Neural progenitor cell (in vitro differentiated cells): ENCODE results near the gene CPNE1. TPM values are rescaled to one million over a fixed set of nuclear protein-coding genes. Genes with fewer than 3 reads are reported as not detected.

Source experiments
- DNase-seq: peaks from one replicate; pipeline ENCODE4 v3.0.0-alpha.2; 2016; ENCODE audit warnings: low spot score
- H2AFZ ChIP-seq: fragments of 200-600 bp; sonication (generic); replicated peaks from 2 replicates; pipeline ENCODE4 v1.6.1; 2016; ENCODE audit warnings: antibody characterized with exemption
- H3F3A ChIP-seq: fragments of 200-600 bp; sonication (generic); 2 replicates; pipeline ENCODE4 v1.6.1; 2016; ENCODE audit warnings: antibody characterized with exemption, low read depth
- H3K27ac ChIP-seq: fragments of 200-600 bp; sonication (generic); 2 replicates; pipeline ENCODE4 v1.5.1; 2016; ENCODE audit warnings: mild to moderate bottlenecking
- H3K27me3 ChIP-seq: fragments of 200-600 bp; sonication (generic); 2 replicates; pipeline ENCODE4 v1.6.1; 2016; ENCODE audit warnings: mild to moderate bottlenecking, moderate library complexity
- H3K36me3 ChIP-seq: fragments of 200-600 bp; sonication (generic); 2 replicates; pipeline ENCODE4 v1.5.1; 2016
- H3K4me1 ChIP-seq: fragments of 200-600 bp; sonication (generic); 2 replicates; pipeline ENCODE4 v1.6.1; 2016; ENCODE audit warnings: mixed run types
- H3K4me2 ChIP-seq: fragments of 200-600 bp; sonication (generic); 2 replicates; pipeline ENCODE4 v1.6.1; 2016
- H3K4me3 ChIP-seq: fragments of 200-600 bp; sonication (generic); 2 replicates; pipeline ENCODE4 v1.5.1; 2016
- H3K79me2 ChIP-seq: fragments of 200-600 bp; sonication (generic); 2 replicates; pipeline ENCODE4 v1.6.1; 2016; ENCODE audit warnings: low read depth
- H3K9ac ChIP-seq: fragments of 200-600 bp; sonication (generic); 2 replicates; pipeline ENCODE4 v1.6.1; 2016
- H3K9me3 ChIP-seq: fragments of 200-600 bp; sonication (generic); 2 replicates; pipeline ENCODE4 v1.5.1; 2016; ENCODE audit warnings: low read depth
- H4K20me1 ChIP-seq: fragments of 200-600 bp; sonication (generic); 2 replicates; pipeline ENCODE4 v1.6.1; 2016; ENCODE audit warnings: low read depth
- H3K27ac Mint-ChIP-seq: 3 replicates; pipeline ENCODE4 v1.8.0; 2021; ENCODE audit warnings: mixed read lengths
- H3K27me3 Mint-ChIP-seq: 2 replicates; pipeline ENCODE4 v1.8.0; 2022; ENCODE audit warnings: low read depth, mild to moderate bottlenecking, inconsistent platforms, moderate library complexity, mixed read lengths; ENCODE audit not compliant: insufficient read depth
- H3K36me3 Mint-ChIP-seq: 3 replicates; pipeline ENCODE4 v1.8.0; 2021; ENCODE audit warnings: mixed read lengths
- H3K4me1 Mint-ChIP-seq: 3 replicates; pipeline ENCODE4 v1.8.0; 2021; ENCODE audit warnings: mixed read lengths
- H3K4me3 Mint-ChIP-seq: 3 replicates; pipeline ENCODE4 v1.8.0; 2021; ENCODE audit warnings: mild to moderate bottlenecking, moderate library complexity, mixed read lengths
- H3K9me3 Mint-ChIP-seq: 3 replicates; pipeline ENCODE4 v1.8.0; 2020; ENCODE audit warnings: mixed read lengths
- EZH2 ChIP-seq: fragments of 200-600 bp; sonication (generic); IDR thresholded peaks from 2 replicates; pipeline ENCODE4 v1.6.1; 2017; ENCODE audit warnings: antibody characterized with exemption, mild to moderate bottlenecking, moderate library complexity
- EZH2phosphoT487 ChIP-seq: fragments of 200-600 bp; sonication (generic); IDR thresholded peaks from 2 replicates; pipeline ENCODE4 v1.6.1; 2017; ENCODE audit warnings: antibody characterized with exemption
- total RNA-seq: library from RNA; depleted of rRNA; stranded (reverse); fragments of >200 nt; gene quantifications from 2 replicates; pipeline ENCODE4 v1.2.3, GENCODE V29; 2015; ENCODE audit warnings: low replicate concordance
- TF ChIP-seq, protein P1 (sequence below): fragments of 200-600 bp; sonication (generic); IDR thresholded peaks from 2 replicates; pipeline ENCODE4 v1.5.1; 2017; ENCODE audit warnings: antibody characterized with exemption, mild to moderate bottlenecking

Gene CPNE1
- total RNA-seq, 1 donor from 2014 or later, result 140 TPM

DNA sequence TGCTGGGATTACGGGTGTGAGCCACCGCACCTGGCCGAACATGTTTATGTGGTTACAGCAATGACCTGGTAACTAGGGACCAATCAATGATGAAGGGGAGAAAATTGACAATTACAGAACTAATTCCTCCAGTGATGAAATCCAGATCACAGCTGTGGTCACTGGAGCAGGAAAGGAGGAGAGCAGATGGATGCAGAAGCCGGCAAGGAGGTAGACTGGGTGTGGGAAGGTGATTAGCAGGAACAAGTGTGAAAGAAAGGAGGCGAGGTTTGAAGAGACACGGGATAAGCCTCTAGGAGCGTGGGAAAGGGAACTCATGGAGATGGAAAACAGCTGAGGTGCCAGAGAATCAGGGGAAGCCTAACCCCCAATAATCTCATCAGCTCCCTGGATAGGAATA, 66.2 kb downstream of the CPNE1 start:
- Mint-ChIP-seq H3K27ac (no peak overlapping the region), H3K36me3 (peaks cover 2% of the 10 kb centered on the region), H3K4me3 (no peak overlapping the region), H3K4me1 (peaks cover 12% of the 10 kb centered on the region), H3K27me3 (peaks cover 24% of the 10 kb centered on the region), H3K9me3 (peaks cover 3% of the 10 kb centered on the region)
- no peak for DNase-seq
- TF ChIP-seq EZH2 (no peak), EZH2phosphoT487 (no peak)
- TF ChIP-seq, protein P1, sequence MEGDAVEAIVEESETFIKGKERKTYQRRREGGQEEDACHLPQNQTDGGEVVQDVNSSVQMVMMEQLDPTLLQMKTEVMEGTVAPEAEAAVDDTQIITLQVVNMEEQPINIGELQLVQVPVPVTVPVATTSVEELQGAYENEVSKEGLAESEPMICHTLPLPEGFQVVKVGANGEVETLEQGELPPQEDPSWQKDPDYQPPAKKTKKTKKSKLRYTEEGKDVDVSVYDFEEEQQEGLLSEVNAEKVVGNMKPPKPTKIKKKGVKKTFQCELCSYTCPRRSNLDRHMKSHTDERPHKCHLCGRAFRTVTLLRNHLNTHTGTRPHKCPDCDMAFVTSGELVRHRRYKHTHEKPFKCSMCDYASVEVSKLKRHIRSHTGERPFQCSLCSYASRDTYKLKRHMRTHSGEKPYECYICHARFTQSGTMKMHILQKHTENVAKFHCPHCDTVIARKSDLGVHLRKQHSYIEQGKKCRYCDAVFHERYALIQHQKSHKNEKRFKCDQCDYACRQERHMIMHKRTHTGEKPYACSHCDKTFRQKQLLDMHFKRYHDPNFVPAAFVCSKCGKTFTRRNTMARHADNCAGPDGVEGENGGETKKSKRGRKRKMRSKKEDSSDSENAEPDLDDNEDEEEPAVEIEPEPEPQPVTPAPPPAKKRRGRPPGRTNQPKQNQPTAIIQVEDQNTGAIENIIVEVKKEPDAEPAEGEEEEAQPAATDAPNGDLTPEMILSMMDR, result no peak
- no peak overlapping the region for H3K4me3 ChIP-seq
- no peak overlapping the region for H3K27ac ChIP-seq
- no peaks in the 10 kb centered on the region for H3K79me2 ChIP-seq
- no peak overlapping the region for H3K4me2 ChIP-seq
- H4K20me1 ChIP-seq, result peaks cover 7% of the 10 kb centered on the region
- H3K9me3 ChIP-seq, result no peaks in the 10 kb centered on the region
- peaks cover 7% of the 10 kb centered on the region for H3K4me1 ChIP-seq
- no peaks in the 10 kb centered on the region for H3F3A ChIP-seq
- H2AFZ ChIP-seq, result no peak overlapping the region
- no peaks in the 10 kb centered on the region for H3K36me3 ChIP-seq
- H3K9ac ChIP-seq, result no peak overlapping the region
- peaks cover 48% of the 10 kb centered on the region for H3K27me3 ChIP-seq

DNA sequence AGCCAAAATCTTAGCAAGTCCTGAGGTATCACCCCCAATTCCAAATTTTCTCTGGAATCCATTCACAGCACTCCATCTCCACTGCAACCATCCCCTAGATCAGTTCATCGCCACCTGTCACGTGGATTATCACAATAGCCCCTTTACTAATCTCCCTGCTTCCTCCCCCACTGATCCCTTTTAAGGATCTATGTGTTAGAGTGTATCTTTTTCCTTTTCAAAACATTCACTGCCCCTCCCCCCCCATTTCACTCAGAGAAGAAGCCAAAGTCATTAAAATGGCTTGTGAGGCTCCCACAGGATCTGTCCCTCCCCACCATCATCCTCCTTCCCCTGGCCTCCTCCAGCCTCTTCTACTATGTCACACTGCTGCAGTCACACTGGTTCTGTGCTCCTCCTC, 67.5 kb downstream of the CPNE1 start:
- Histone ChIP-seq H3K36me3 (no peaks in the 10 kb centered on the region), H4K20me1 (peaks cover 3% of the 10 kb centered on the region), H3K79me2 (no peaks in the 10 kb centered on the region), H3K4me1 (peaks cover 7% of the 10 kb centered on the region), H3F3A (no peaks in the 10 kb centered on the region), H3K9me3 (no peaks in the 10 kb centered on the region), H3K27me3 (peaks cover 35% of the 10 kb centered on the region), H2AFZ (no peak overlapping the region), H3K4me3 (no peak overlapping the region), H3K4me2 (no peak overlapping the region), H3K27ac (no peak overlapping the region), H3K9ac (no peak overlapping the region)
- H3K36me3 Mint-ChIP-seq, result no peaks in the 10 kb centered on the region
- H3K4me3 Mint-ChIP-seq, result no peak overlapping the region
- no peak overlapping the region for H3K27ac Mint-ChIP-seq
- TF ChIP-seq, protein P1, result no peak
- TF ChIP-seq EZH2phosphoT487 (no peak), EZH2 (no peak)
- H3K9me3 Mint-ChIP-seq, result no peaks in the 10 kb centered on the region
- peaks cover 18% of the 10 kb centered on the region for H3K27me3 Mint-ChIP-seq
- peaks cover 11% of the 10 kb centered on the region for H3K4me1 Mint-ChIP-seq
- no peak for DNase-seq

DNA sequence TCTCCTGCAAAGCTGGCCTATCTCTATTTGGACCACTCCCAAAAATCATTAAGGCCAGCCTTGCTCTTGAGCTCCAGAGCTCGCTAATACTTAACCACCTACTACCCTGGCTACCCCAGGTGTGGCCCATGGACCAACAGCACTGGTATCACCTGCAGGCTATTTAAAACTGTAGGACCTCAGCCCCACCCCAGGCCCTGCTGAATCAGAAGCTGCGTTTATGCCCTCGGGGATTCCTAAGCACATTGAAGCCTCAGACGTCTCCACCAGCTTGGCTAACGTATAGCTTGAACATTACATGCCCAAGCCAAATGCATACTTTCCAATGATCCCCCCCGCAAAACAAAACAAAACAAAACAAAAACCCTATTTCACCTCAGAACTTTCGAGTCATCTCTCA, 68.8 kb downstream of the CPNE1 start:
- H3K36me3 Mint-ChIP-seq, result no peaks in the 10 kb centered on the region
- peaks cover 23% of the 10 kb centered on the region for H3K27me3 ChIP-seq
- no peak for DNase-seq
- peaks cover 13% of the 10 kb centered on the region for H3K27me3 Mint-ChIP-seq
- H3K4me1 ChIP-seq, result peaks cover 7% of the 10 kb centered on the region
- H3K4me3 Mint-ChIP-seq, result no peak overlapping the region
- no peak for TF ChIP-seq EZH2
- H3K36me3 ChIP-seq, result no peaks in the 10 kb centered on the region
- no peaks in the 10 kb centered on the region for H3F3A ChIP-seq
- H3K27ac Mint-ChIP-seq, result no peak overlapping the region
- H3K4me3 ChIP-seq, result no peak overlapping the region
- H4K20me1 ChIP-seq, result no peaks in the 10 kb centered on the region
- no peak overlapping the region for H2AFZ ChIP-seq
- no peaks in the 10 kb centered on the region for H3K9me3 Mint-ChIP-seq
- no peaks in the 10 kb centered on the region for H3K79me2 ChIP-seq
- H3K9ac ChIP-seq, result no peak overlapping the region
- peaks cover 6% of the 10 kb centered on the region for H3K4me1 Mint-ChIP-seq
- H3K9me3 ChIP-seq, result no peaks in the 10 kb centered on the region
- no peak overlapping the region for H3K27ac ChIP-seq
- H3K4me2 ChIP-seq, result no peak overlapping the region

DNA sequence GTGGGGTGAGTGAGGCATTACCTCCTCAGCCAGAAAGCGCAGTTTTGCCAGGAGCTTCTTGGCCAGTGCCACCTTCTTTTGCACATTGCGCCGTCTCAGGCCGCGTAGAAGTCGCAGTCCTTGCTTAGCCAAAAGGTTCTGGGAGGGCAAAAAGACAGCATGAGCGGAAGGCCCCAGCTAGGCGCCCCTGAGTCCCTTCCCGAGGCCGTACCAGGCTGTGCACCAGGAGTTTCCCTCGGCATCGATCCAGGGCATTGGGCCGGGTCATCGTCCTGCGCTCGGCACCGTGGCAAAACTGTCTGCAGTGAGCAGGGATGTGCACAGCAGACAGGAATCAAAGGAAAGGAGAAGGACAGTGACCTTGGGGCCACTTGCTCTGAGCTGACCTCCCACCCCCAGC, 69.2 kb downstream of the CPNE1 start:
- no peak overlapping the region for H3K9ac ChIP-seq
- H3K27ac Mint-ChIP-seq, result no peak overlapping the region
- H3K36me3 Mint-ChIP-seq, result no peaks in the 10 kb centered on the region
- DNase-seq, result no peak
- H3K4me3 ChIP-seq, result no peak overlapping the region
- H2AFZ ChIP-seq, result no peak overlapping the region
- H3K36me3 ChIP-seq, result no peaks in the 10 kb centered on the region
- H3K27me3 Mint-ChIP-seq, result peaks cover 13% of the 10 kb centered on the region
- no peaks in the 10 kb centered on the region for H3K9me3 ChIP-seq
- H3K4me1 ChIP-seq, result peaks cover 3% of the 10 kb centered on the region
- peaks cover 6% of the 10 kb centered on the region for H3K4me1 Mint-ChIP-seq
- no peak overlapping the region for H3K4me3 Mint-ChIP-seq
- no peak overlapping the region for H3K27ac ChIP-seq
- no peaks in the 10 kb centered on the region for H3F3A ChIP-seq
- no peak for TF ChIP-seq EZH2phosphoT487
- TF ChIP-seq, protein P1, result no peak
- no peak for TF ChIP-seq EZH2
- no peaks in the 10 kb centered on the region for H3K79me2 ChIP-seq
- no peaks in the 10 kb centered on the region for H4K20me1 ChIP-seq
- H3K9me3 Mint-ChIP-seq, result no peaks in the 10 kb centered on the region
- no peak overlapping the region for H3K4me2 ChIP-seq
- peaks cover 18% of the 10 kb centered on the region for H3K27me3 ChIP-seq
